GM18502 (cell line): ENCODE results near the gene SPRR2E.
"Not testable (repeated sequence)": the region's sequence is repeated elsewhere in the genome, so short reads cannot be mapped to it uniquely, and the experiment has no call there.

Experiments used
- ATAC-seq: cut with Tn5 transposase; IDR thresholded peaks from one replicate; pipeline ENCODE4 v1.9.1; 2021; ENCODE audit warnings: mild to moderate bottlenecking; ENCODE audit not compliant: unreplicated experiment, poor library complexity

SPRR2E gene

GRCh38 chr1:153071511-153071910 is 22.8 kb downstream of the SPRR2E start, which contains the start of gene SPRR2B:
SPRR2B (minus strand) TSS chr1:153071611; CDS start chr1:153070839, 772 bp downstream.
- no peak for ATAC-seq

DNA sequence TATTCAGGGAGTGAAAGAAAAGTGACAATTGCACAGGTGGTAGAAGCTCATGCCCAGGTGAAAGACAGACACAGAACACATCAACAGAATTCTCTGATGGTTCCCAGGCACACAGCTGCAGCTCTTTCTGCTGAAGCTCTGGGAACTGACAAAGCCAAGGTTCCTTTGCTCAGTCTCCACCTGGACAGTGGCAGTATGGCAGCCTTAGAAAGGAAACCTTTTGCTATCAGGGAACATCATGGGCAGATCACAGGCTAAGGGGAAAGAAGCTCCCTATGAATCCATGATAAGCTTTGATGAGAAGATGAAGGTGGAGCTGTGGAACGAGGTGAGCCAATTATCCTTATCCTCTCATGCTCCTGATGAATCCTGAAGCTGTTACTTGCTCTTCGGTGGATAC is 24.1 kb downstream of the SPRR2E start:
- no peak for ATAC-seq

GRCh38 chr1:153058826-153059784 is 35.2 kb downstream of the SPRR2E start:
- no peak for ATAC-seq

GRCh38 chr1:153058154-153058553 is 36.2 kb downstream of the SPRR2E start:
- ATAC-seq, result no peak

- ATAC-seq, result no peak
Measured at GRCh38 chr1:153057375-153057774, 37.0 kb downstream of the SPRR2E start, which contains the start of gene SPRR2A. SPRR2A (minus strand) TSS chr1:153057512; CDS start chr1:153056735, 777 bp downstream.

DNA sequence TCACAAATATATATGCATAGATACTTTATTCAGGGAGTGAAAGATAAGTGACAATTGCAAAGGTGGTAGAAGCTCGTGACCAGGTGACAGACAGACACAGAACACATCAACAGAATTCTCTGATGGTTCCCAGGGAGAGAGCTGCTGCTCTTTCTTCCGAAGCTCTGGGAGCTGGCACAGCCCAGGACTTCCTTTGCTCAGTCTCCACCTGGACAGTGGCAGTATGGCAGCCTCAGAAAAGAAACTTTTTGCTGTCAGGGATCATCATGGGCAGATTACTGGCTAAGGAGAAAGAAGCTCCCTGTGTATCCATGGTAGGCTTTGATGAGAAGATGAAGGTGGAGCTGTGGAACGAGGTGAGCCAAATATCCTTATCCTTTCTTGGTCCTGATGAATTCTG is 38.2 kb downstream of the SPRR2E start:
- not testable (repeated sequence) for ATAC-seq

DNA sequence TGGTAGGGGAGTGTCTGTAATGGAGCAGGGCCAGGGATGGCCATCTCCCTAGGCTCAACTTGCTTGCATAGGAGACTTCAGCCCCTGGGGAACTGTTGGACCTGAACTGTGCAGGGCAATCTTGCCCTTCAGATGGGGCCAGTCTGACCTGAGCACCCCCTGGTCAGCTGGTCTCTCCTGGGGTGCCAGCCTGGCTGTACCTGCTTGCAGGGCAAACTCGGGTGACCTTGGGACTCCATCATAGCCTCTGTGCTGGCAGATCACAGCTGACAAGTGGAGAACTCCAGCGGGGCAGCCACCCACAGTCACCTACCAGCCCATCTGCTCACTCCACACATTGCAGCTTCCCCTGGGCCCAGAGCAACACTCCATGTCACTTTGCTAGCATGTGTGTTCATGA is 45.1 kb downstream of the SPRR2E start:
- no peak for ATAC-seq
